ELF-1 (cell line): ENCODE measurements around the gene RALGPS1.
"Not testable (repeated sequence)": the region's sequence is repeated elsewhere in the genome, so short reads cannot be mapped to it uniquely, and the experiment has no call there.

ENCODE experiments used
- DNase-seq: peaks from one replicate; pipeline ENCODE4 v3.0.0-alpha.2; 2016; ENCODE audit warnings: low read depth, low spot score

Gene RALGPS1

GRCh38 chr9:126985870-126986498, 71.4 kb downstream of the RALGPS1 start:
- DNase-seq = no peak

- no peak for DNase-seq
Observed at GRCh38 chr9:126986506-126986951, 71.9 kb downstream of the RALGPS1 start.

- DNase-seq = no peak
Observed at GRCh38 chr9:126988857-126989256, 74.3 kb downstream of the RALGPS1 start.

GRCh38 chr9:126989847-126990842, 75.6 kb downstream of the RALGPS1 start:
- no peak for DNase-seq

- no peak for DNase-seq
Observed at GRCh38 chr9:126991183-126991582, 76.6 kb downstream of the RALGPS1 start.

GRCh38 chr9:126992427-126992826, 77.8 kb downstream of the RALGPS1 start:
- no peak for DNase-seq

GRCh38 chr9:126999315-127000068, 84.9 kb downstream of the RALGPS1 start:
- DNase-seq = no peak

GRCh38 chr9:127004946-127005769, 90.6 kb downstream of the RALGPS1 start:
- no peak for DNase-seq

- no peak for DNase-seq
Observed at GRCh38 chr9:127005770-127006314, 91.3 kb downstream of the RALGPS1 start.

- no peak for DNase-seq
Observed at GRCh38 chr9:127007638-127008037, 93.1 kb downstream of the RALGPS1 start.

- no peak for DNase-seq
Observed at GRCh38 chr9:127008076-127008475, 93.5 kb downstream of the RALGPS1 start.

- DNase-seq = no peak
Observed at GRCh38 chr9:127011772-127012171, 97.2 kb downstream of the RALGPS1 start.

- DNase-seq = no peak
Observed at GRCh38 chr9:127012250-127012649, 97.7 kb downstream of the RALGPS1 start.

GRCh38 chr9:127013597-127013996, 99.0 kb downstream of the RALGPS1 start:
- DNase-seq = no peak

GRCh38 chr9:127014216-127014909, 99.8 kb downstream of the RALGPS1 start:
- DNase-seq = no peak

GRCh38 chr9:127014910-127015540, 100.4 kb downstream of the RALGPS1 start:
- no peak for DNase-seq

- DNase-seq = no peak
Observed at GRCh38 chr9:127015921-127016512, 101.4 kb downstream of the RALGPS1 start.

GRCh38 chr9:127017979-127018378, 103.4 kb downstream of the RALGPS1 start:
- DNase-seq = not testable (repeated sequence)

GRCh38 chr9:127018935-127019334, 104.4 kb downstream of the RALGPS1 start:
- DNase-seq = no peak
